AG09309 (cell line): ENCODE data around the gene SRGAP2B.
"Not testable (repeated sequence)": the region's sequence is repeated elsewhere in the genome, so short reads cannot be mapped to it uniquely, and the experiment has no call there.

Experiments used
- DNase-seq: peaks from one replicate; pipeline ENCODE4 v3.0.0-alpha.2; 2010; ENCODE audit warnings: low read depth
- H3K4me3 ChIP-seq: 2 replicates; pipeline ENCODE4 v1.5.1; 2011; ENCODE audit warnings: mild to moderate bottlenecking, low read depth, low read length, moderate library complexity; ENCODE audit not compliant: control insufficient read depth

SRGAP2B gene

DNA sequence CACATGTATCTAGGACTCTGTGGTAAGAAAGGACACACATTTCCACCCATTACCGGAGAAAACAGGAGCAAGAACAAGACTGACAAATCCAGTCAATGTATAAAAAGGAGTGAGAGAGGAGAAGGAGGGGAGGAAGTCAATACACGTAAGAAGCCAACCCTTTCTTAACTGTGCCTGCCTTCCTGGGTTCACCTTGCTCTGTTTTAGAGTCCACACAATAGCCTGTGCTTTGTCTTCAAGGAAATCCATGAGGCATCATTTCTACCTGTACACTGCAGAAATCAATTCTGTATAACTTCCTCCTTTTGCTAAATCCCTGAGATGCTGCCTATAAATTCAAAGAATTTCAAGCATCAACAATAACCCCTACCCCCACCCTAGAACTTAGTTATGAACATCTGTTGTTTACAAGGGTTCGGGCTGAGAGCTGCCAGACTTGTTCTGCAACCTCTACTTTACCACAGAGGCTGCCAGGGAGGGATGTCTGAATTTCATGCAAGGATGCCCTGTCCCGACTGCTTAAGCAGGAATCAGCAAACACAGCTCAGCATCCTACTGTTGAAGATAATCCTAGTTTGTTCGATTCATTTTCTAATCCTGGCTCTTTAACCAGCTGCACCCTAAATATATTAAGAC, 115.0 kb downstream of the SRGAP2B start:
- H3K4me3 ChIP-seq, DNase-seq: not testable (repeated sequence)

GRCh38 chr1:144977856-144978255, 117.3 kb downstream of the SRGAP2B start:
- not testable (repeated sequence) for H3K4me3 ChIP-seq, DNase-seq

DNA sequence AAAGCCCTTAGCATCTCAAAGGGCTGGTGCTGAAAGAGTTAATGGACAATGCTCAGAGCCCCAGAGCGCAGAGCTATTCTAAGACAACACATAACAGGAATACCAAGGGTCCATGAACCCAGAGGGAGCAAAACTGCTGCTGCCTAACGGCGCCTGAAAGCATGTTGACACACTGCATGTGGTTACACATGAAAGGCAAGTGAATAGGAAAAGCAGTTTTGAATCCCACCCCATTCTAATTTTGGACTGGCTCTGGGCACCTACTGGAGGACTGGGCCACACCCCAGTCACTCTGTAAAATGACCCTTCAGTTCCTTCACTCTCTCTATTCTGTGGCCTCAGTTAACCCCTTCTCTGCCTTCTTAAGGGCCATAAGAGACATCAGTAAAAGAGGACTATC, 123.2 kb downstream of the SRGAP2B start:
- H3K4me3 ChIP-seq: not testable (repeated sequence)

DNA sequence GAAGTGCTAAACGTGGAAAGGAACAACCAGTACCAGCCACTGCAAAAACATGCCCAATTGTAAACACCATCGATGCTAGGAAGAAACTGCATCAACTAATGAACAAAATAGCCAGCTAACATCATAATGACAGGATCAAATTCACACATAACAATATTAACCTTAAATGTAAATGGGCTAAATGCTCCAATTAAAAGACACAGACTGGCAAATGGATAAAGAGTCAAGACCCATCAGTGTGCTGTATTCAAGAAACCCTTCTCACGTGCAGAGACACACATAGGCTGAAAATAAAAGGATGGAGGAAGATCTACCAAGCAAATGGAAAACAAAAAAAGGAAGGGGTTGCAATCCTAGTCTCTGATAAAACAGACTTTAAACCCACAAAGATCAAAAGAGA, 128.6 kb downstream of the SRGAP2B start:
- not testable (repeated sequence) for DNase-seq, H3K4me3 ChIP-seq

More for the DNA sequence above, 123.2 kb downstream of the SRGAP2B start:
- DNase-seq: not testable (repeated sequence)

DNA sequence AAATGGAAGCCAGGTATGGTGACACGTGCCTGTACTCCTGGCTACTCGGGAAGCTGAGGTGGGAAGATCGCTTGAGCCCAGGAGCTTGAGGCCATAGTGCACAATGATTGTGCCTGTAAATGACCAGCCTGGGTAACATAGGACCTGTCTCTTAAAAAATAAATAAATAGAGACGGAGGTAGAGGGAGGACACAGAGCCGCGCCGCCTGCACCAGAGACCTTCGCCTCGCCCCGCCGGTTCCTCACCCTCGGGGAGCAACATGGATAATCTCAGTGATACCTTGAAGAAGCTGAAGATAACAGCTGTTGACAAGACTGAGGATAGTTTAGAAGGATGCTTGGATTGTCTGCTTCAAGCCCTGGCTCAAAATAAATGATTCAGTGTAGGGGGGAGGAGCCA, 130.4 kb downstream of the SRGAP2B start:
- not testable (repeated sequence) for H3K4me3 ChIP-seq

DNA sequence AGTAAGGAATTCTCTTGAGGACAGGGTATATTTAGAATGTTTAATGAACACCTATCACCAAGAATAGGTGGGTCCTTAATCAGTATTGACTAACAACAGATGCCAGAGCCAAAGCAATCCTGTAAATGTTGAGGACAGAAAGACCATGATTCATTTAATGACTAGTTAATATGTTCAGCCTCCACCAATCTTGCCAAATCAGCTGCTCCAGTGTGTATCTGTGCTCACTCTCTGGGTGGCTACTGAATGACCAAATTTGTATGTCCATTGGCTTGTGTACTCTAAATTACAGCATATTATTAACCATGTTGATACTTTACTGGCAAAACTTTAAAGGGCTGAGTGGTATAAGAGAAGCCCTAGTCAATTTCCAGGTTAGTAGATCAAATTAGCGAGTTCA, 130.9 kb downstream of the SRGAP2B start:
- DNase-seq, H3K4me3 ChIP-seq: not testable (repeated sequence)

More for the DNA sequence above, 130.4 kb downstream of the SRGAP2B start:
- not testable (repeated sequence) for DNase-seq

DNA sequence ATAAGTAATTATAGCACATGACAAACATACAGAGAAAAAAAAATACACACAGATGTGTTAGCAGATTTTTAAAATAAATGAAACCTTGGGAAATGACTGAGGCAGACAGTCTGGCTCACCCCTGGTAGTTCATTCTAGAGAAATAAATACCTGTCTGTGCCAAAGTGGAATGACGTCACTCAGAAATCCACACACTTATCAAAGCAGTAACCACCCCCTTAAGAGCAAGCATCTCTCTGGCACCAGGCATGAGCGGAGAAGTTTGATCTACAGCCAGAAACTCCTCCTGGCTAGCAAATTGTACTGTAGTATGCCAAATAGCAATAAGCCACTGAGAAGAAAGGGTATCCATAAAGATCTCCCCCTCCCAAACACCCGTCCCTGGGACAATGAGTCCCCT, 131.6 kb downstream of the SRGAP2B start:
- DNase-seq, H3K4me3 ChIP-seq: not testable (repeated sequence)

- H3K4me3 ChIP-seq, DNase-seq: not testable (repeated sequence)
Measured at GRCh38 chr1:144961604-144962583, 133.2 kb downstream of the SRGAP2B start.

GRCh38 chr1:144960929-144961488, 134.1 kb downstream of the SRGAP2B start:
- H3K4me3 ChIP-seq, DNase-seq: not testable (repeated sequence)

GRCh38 chr1:144948390-144948789, 146.7 kb downstream of the SRGAP2B start:
- DNase-seq, H3K4me3 ChIP-seq: not testable (repeated sequence)

DNA sequence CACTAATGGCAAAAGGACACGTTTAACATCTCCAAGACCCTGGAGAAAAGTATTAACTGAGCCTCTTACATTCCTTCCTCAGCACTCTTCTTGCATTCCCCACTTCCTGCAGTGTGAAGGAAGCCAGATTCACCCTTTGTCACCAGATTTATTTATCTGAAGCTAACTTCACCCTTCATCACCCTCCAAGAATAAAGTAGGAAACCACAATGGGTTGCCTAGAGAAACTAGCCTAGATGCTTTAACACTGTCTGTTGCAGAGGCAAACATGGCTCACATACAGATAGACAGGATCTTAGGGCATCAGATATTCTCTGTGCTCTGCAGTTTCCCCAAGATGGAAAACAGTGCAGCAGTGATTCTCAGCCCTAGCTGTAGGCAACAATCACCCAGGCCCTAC, 147.6 kb downstream of the SRGAP2B start:
- DNase-seq, H3K4me3 ChIP-seq: not testable (repeated sequence)

GRCh38 chr1:144946525-144947480, 148.3 kb downstream of the SRGAP2B start:
- not testable (repeated sequence) for H3K4me3 ChIP-seq, DNase-seq

GRCh38 chr1:144941710-144942109, 153.4 kb downstream of the SRGAP2B start:
- not testable (repeated sequence) for H3K4me3 ChIP-seq, DNase-seq

DNA sequence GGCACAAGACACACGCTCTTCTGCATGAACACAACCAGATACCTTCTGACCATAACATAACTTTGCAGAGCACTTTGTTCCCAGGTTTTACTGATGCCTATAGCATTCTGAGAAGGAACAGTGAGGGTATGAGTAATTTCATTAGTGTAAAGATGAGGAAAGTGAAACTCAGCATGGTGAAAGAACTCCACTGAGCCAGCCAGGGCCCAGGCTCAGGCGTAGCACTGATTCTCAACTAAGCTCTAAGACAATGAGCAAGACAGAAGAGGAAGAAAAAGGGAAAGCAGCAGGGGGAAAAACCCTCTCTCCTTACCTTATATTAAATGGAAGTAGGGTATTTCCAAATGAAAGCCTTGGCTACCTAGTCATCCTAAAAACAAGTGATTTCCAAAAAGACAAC, 155.1 kb downstream of the SRGAP2B start:
- not testable (repeated sequence) for DNase-seq

GRCh38 chr1:144938627-144939026, 156.5 kb downstream of the SRGAP2B start:
- H3K4me3 ChIP-seq, DNase-seq: not testable (repeated sequence)

More for the DNA sequence above, 155.1 kb downstream of the SRGAP2B start:
- not testable (repeated sequence) for H3K4me3 ChIP-seq

DNA sequence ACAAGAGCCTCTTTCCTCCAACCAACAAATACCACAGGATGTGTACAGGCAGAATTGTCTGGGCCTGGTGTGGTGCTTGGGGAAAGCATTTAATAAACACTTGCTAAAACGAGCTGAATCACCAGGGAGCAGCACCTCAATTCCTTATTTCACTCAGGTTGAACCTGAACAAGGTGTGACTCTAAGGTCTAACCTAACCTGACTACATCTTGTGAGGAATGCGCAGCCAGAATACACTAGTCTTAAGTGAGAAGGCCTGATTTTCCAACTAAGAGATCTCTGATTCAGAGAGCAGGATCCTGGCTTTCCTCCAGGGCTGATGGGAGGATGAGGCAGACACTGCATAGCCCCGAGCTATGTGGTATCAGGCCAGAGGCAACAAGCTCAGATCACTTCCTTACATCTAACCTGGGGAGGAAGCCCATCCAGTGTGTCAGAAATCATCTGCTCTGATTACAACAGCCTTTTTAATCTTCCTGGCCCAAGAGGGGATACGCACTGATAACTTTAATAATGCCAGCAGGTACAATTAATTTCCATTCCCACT, 158.9 kb downstream of the SRGAP2B start:
- not testable (repeated sequence) for DNase-seq, H3K4me3 ChIP-seq

GRCh38 chr1:144935310-144935709, 159.8 kb downstream of the SRGAP2B start:
- DNase-seq, H3K4me3 ChIP-seq: not testable (repeated sequence)

- DNase-seq, H3K4me3 ChIP-seq: not testable (repeated sequence)
Measured at GRCh38 chr1:144933014-144933413, 162.1 kb downstream of the SRGAP2B start.
